NCI-H128 (cell line): ENCODE measurements around the gene GNPDA2.
"Not testable (repeated sequence)": the region's sequence is repeated elsewhere in the genome, so short reads cannot be mapped to it uniquely, and the experiment has no call there.

Experiments
- DNase-seq: peaks from one replicate; lab custom pipeline; 2025; ENCODE audit not compliant: unreplicated experiment; lab: John Stamatoyannopoulos, UW

GNPDA2 gene

DNA sequence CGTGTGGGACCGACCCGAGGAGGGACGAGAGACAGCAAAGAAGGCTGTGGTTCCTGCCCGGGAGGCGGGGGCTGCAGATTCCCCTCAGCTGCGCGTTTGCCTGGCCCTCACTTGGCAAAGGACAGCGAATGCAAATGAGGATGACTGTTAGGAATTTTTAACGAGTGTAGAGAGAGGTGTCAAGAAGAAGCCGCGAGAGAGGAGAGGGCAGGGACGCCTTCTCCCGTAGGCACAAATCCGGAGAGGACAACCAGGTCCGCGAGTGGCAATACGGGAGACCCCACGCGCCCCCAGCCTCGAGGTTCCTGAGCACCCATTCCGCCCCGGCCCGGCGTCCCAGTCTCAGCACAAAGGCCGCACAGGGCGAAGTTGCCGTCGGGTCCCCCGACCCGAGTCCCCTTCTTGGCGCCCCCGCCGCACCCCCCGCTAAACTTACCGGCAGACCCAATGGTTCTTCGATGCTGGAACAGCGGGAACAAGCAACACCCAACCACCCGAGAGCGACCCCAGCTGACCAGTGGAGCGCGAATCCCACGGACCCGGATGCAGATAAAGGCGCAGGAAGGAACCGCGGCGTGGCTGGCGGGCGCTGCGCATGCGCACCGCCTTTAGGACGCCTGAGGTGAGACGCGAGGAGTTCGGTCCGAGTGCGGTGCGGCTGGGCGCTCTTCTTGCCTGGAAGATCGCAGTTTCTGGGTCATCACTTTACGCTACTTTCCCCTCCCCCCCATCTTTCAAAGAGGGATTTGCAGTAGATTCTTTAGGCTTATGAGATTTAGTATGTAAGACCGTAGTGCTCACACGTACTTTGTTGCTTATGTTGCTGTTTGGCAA, at the start of gene GNPDA2:
Gene GNPDA2, minus strand, starts transcription at position 519 of the 834 bp plus-strand sequence. CDS start 4,349 bp downstream, outside the sequence.
- DNase-seq, result peak; percentile 20

DNA sequence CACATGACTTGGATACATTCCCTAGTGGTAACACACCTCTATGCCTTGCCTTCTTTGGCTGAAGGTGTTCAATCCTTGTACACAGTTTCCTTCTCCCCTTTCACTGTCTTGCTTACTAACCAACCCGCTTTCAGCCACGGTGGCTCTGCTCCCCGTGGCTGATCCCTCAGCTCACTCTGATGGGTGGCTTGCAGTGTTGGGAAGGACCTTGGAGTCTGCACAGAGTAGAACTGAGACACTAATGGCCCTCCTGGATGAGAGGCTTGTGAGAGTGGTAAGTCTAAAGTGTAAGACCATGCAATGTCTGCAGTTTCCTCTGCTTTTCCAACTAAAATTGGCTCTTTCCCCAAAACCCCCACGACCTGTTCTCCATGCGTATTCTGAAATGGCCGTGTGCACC, 46.0 kb upstream of the GNPDA2 start:
- DNase-seq, result no peak

DNA sequence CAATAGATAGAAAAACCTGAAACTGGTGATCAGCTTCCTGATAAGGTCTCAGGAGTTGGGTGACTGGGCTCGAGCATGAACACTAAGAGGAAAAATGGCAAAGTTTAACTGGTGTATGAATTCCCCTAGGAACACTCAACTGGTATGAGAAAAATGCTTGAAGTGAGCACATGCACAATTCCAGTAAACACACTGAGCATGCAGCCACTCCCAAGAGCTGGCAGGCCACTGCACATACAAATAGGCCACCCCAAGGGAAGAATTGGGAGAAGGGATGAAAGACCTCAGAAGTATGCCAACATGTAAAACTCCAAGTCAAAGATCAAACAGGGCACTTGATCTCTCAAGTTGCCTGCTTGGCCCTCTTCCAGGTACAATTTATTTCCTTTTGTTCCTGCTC, 45.4 kb upstream of the GNPDA2 start:
- DNase-seq, result no peak

DNA sequence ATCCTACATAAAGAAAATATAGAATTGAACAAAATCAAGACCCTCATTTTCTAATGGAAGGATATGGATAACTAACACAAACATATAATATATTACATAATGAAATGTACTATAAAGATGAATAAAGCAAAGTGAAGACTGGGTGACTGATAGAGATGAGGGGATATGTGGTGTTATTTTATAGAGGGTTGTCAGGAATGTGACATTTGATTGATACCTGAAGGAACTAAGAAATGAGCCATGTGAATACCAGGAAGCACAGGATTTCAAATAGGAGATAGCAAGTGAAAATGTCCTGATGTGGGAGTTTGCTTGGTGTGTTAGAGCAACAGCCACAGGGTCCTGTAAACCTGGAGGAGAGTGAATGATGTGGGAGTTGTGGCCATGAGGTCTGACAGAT, 40.1 kb upstream of the GNPDA2 start:
- no peak for DNase-seq

DNA sequence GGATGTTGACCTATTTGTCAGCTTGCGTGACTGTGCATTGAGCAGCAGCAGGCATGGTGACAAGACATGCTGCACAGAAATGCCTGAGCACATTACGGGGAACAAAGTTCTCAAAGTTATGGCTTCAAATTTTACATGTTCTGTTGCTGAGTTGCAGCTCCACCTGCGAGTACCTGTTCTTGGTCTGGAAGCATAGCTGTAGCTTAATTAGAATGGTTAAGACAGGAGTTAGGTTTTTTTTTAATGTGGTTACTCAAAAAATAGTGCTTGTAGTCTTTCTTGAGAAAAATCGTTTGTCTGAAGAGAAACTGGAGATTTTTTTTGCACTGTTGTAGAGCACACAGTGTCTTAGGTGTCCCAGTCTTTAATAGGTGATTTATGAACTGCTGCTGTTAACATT, 38.8 kb upstream of the GNPDA2 start:
- DNase-seq, result no peak

DNA sequence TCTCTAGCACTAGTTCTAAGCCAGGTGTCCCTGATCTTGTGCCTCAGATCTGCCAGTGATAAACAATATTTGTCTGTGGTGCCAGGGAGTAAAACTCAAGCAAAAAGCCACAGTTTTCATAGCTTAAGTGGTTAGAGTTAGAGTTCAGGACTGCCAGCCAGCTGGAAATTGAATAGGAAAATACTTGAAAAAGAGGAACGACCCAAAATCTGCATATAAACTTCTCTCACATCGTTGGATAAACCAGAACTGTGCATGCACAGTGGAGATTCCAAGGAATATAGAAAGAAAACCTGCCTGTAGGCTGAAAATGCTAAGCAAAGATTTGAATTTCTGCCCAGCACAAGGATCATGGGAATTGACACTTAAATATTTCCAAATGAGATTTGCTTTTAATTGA, 35.0 kb upstream of the GNPDA2 start:
- DNase-seq, result no peak

DNA sequence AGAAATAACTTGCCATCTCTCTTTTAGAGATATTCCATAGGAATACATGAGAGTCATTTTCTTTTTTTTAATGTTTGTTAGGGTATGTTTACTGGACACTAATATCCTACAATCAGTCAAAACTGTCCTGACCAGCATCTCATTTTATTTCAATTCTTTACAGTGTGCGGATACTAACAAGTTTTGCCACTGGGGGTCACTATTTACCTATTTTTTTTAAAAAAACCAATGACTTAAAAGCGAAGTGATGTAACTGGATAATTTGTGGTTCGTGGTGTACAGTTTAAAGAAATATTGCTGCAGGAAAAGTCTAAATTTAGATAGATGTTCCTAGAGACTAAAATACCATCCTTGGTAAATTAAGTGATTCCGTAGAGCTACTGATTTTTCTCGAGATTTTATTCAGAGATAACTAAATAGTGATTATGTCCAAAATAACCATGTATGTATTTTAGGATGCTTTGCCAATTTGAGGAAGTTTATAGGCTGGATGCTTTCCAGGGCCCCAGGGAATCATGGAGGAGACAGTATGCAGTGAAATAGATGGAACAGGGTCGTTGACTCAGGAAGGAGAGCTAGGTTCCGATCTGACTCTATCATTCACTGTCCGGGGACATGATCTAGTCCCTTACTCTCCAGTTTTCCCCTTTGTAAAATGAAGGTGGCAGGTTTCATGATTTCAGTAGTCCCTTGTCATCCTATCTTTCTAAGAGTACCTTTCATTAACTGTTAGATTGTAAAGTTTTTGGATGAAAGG, 34.0 kb upstream of the GNPDA2 start:
- no peak for DNase-seq

DNA sequence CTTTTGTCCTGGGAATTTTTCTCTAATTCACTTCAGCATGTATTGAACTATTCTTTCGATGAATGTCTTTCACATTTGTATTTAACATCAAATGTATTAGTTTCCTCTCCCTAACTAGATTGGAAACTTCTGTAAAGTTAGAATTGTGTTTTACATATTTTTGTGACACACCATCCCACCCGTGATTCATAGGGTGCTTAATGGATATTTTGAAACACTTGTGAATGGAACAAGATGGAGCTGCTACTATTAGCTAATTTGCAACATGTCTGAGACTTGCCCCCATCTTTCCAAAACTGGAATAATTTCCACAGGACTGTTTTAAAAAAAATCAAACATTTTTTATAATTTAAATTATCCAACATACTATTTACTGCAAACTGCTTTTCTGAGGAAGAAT, 30.2 kb upstream of the GNPDA2 start:
- no peak for DNase-seq

DNA sequence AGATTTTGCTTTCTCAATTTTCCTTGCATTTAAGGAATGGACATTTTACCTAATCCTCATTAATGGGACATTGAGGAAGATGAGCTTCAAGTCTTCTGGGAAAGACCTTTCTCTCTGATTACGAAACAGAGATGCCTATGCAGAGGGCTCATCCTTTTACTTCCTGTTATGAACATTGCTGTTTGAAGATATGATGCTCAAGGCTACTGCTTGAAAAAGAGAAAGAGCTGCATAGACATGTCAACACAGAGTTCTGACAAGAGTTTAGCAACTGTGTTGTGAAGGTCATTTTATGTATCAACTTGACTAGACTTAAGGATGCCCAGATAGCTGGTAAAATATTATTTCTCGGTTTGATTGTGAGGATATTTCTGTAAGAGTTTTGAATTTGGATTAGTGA, 13.8 kb upstream of the GNPDA2 start:
- DNase-seq, result no peak

DNA sequence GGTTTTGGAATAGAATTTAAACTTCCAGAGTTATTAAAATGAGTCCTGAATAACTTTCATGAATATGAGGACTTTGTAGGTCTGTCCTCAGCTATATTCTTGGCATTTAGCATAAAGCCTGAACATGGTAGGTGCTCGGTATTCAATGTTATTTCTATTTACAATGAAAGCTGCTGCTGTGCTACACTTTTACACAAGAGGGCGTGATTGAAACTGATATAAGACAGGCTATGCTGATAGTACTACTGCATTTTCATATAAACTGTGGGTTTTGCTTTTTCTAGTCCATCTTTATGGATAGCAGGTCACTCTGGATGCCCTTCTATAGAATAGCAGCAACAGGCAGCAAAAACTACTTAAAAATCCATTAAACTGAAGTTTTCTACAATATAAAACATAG, 12.3 kb upstream of the GNPDA2 start:
- DNase-seq, result no peak

DNA sequence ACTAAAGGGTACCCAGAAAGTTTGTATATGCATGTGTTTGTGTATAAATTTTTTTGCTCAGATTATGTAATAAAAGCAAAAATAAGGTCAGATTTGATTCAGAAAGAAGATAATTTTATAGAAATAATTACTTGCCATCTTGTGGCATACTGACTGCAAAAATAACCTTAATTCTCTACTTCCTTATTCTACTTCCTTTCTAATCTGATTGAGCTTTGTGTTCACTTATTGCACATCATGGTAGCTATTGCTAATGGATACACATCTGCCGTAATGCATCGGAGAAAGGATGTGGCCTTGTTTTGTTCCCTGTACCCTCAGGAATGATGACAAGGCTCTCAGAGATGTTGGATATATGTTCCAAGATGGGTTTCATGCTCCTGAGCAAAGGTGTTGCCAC, 10.5 kb upstream of the GNPDA2 start:
- DNase-seq, result no peak

DNA sequence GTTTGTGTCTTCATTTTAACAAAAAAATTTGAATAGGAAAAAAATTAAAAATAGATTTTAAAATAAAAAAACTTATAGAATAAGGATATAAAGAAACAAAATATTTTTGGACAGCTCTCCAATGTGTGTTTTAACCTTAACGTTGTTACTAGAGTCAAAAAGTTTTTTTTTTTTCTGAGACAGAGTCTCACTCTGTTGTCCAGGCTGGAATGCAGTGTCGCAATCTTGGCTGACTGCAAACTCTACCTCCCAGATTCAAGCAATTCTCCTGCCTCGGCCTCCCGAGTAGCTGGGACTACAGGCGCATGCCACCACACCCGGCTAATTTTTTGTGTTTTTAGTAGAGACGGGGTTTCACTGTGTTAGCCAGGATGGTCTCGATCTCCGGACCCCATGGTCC, 2.3 kb upstream of the GNPDA2 start:
- not testable (repeated sequence) for DNase-seq

DNA sequence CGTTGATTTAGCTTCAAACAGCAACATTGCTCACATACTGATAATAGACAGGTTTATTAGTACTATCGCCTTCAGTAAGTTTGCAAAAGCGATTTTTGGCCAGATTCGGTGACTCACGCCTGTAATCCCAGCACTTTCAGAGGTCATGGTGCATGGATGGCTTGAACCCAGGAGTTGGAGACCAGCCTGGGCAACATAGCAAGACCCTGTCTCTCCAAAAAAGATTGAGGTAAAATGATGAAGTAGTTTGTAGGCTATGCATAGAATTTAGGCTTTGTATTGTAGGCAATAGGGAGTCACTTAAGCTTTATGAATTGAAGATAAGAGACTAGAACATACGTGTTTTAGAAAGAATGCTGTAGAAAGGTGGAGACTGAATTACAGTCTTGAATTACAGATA, 1.1 kb upstream of the GNPDA2 start:
- DNase-seq, result no peak

DNA sequence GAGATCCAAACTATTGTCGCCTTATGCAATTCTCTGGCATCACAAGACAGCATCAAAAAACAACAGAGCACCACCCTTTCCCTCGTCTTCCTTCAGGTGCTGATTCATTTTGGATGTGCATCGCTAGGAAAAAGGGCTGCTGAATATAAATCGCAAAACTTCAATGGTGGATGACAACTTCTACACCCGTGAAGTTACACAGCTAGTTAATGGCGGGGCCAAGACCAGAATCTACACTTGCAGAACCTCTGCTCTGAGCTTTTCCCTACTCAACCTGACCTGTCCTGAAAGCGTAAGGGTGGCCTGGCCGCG, 674 bp downstream of the GNPDA2 start:
- no peak for DNase-seq

DNA sequence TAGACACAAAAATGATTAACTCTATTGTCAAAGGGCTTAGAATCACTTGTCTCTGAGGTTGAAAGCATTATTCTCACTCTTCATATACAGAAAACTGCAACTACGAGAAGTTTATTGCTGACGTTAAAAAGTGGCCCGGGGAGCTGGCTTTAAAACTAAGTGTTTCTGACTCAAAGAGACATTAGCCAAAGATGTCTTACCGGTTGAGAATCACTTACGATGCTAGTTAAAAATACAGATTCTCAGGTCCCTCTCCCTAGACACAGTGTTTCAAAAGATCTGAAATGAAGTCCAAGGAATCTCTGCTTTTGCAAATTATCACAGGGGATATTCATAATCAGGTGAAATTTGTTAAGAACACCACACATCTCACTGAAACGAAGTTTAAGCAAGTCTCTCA, 1.2 kb downstream of the GNPDA2 start:
- DNase-seq, result no peak

DNA sequence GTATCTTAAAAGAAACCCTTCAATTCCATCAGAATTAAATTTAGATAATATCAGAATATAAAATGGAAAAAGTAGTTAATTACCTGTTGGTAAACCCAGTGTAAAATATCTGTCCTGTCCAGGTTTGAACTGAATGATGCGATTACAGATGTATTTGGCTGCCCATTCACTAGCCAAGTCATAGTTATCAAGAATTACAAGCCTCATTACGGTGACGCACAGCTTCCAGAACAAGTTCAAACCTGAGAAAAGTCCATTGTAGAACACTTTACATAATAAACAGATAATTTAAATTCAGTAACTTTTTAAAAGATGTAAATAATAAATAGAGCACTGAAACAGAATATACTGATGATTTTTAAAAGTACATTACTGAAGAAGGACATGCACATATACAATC, 4.4 kb downstream of the GNPDA2 start:
- no peak for DNase-seq

DNA sequence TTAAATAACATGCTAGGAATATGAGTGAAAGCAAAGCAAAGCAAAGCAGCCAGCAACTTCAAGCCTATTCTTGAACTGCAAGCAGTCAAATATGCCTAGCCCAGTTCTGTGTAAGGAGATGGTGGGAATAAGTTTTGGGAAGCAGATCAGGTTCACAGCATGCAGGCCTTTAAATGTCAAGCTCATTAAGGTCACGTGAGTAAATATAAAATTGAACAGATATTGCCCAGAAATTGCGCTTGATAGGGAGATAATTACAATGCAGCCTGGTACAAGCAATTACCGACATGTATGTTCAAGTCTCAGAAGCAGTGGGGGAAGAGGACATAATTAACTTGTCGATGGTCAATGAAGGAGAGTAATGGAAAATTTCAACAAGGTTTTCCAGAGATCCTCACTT, 6.0 kb downstream of the GNPDA2 start:
- DNase-seq, result no peak

DNA sequence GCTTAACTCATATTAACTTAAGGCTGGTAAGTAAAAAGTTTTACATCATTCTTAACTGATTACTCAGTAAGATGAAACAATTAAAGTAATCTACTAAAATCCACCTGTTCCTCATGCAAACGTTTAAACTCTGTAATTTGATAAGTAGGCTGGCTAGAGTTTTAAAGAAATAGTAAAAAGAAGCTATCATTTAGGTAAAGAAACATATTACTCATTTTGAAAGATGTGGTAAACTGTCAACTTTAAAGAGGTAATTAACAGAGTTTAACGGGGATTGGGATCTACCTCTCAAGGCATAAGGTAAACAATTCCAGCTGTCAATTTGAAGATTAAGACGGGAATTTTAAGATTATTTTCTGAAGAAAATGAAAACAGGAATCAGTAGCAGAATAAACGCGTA, 9.8 kb downstream of the GNPDA2 start:
- no peak for DNase-seq

DNA sequence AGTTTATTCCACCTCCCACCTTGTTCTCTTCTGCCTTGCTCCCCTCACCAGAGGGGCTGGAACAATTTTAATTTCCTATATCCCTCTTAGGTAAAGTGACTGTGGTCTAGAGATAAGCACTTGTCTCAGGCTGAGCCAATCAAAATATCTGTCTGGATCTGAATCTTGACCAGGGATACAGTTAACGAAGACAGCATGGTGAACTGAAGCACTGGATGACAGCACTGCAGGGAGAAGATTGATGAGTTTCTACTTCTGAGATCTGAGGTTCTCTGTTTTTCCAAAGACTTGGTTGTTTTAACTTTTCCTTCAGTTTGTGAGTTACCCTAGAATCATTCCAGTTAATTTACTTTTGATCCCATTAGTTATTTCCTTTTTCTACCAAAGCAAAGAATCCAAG, 13.2 kb downstream of the GNPDA2 start:
- DNase-seq, result no peak

DNA sequence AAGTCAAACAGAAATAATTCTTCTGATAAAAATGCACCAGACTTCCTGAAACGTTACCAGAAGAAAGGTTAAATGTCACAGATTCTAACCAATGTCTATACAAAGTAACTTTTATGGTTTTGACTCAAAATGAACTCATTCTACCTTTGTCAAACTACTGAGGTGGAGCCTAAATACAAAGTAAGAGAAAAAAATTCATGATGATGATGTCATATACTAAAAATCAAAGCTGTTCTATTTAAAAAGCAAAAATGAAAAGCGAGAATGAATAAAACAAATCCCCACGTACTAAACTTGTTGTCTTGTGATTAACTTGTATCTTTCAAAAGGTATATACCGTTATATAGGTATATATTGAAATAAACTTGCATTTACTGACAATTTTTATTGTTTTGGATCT, 21.7 kb downstream of the GNPDA2 start:
- no peak for DNase-seq

DNA sequence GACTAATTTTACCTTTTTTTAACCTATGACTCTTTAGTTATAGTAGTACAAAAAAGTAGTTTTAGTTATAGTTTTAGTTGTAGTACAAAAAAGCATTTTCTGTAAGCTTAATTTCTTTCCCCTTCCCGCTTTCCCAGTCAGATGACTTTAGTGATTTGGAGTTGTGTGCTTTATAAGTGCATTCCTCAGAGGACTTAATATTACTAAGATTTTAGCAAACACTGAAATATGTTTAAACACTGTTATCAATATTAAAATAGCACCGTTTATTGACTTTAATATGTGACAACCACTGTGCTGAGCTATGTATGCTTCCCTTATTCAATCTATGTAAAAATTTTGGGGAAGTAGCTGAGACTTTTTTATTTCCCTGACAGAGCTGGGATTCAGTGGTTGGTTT, 25.3 kb downstream of the GNPDA2 start:
- no peak for DNase-seq

DNA sequence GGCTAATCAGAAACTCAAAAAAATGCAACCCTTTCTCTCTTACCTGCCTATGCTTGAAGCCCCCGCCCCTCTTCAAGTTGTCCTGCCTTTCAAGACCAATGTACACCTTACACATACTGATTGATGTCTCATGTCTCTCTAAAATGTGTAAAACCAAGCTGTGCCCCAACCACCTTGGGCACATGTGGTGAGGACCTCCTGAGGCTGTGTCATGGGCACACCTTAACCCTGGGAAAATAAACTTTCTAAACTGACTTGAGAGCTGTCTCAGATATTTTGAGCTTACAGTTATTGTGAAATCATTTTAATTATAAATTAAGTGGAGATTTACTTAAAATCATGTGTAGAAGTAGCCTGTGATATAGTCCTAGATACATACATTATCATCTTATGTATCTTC, 25.9 kb downstream of the GNPDA2 start:
- DNase-seq, result no peak

DNA sequence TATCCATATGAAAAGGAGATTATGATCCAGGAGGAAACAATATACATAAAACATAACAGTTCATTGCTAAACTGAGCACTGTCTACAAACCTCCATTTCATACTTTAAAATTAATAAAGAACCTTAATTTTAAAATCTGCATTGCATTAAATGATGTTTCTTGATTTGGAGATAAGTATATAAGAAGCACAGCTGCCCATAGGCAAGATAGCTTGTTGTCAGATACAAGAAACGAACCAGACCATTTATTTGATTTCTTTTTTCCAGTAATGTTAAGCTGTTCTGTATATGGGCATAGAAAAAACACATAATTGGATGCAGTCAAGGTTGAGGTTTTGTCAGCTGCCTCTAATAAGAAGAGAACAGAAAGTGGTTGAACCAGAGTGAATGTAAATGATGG, 41.7 kb downstream of the GNPDA2 start:
- DNase-seq, result no peak
